GM19455 (cell line): Measurements from ENCODE around the gene RAB7A.

Experiments used
- ATAC-seq: cut with Tn5 transposase; IDR thresholded peaks from one replicate; pipeline ENCODE4 v1.9.1; 2021; ENCODE audit not compliant: unreplicated experiment

Gene RAB7A

GRCh38 chr3:128787256-128788253 lies 61.6 kb downstream of the RAB7A start:
- no peak for ATAC-seq

- ATAC-seq = no peak
Measured at GRCh38 chr3:128788268-128788869, 62.4 kb downstream of the RAB7A start.

GRCh38 chr3:128794067-128794768 lies 68.2 kb downstream of the RAB7A start:
- no peak for ATAC-seq

- peak; percentile 67 for ATAC-seq
Measured at GRCh38 chr3:128794770-128795649, 69.0 kb downstream of the RAB7A start.

- no peak for ATAC-seq
Measured at GRCh38 chr3:128799653-128800052, 73.7 kb downstream of the RAB7A start.

- ATAC-seq = no peak
Measured at GRCh38 chr3:128800241-128801187, 74.5 kb downstream of the RAB7A start.

- ATAC-seq = no peak
Measured at GRCh38 chr3:128801779-128802380, 75.9 kb downstream of the RAB7A start.

GRCh38 chr3:128803307-128803706 lies 77.3 kb downstream of the RAB7A start:
- ATAC-seq = no peak

- ATAC-seq = peak; percentile 74
Measured at GRCh38 chr3:128804017-128804810, 78.2 kb downstream of the RAB7A start.

- no peak for ATAC-seq
Measured at GRCh38 chr3:128804811-128805155, 78.8 kb downstream of the RAB7A start.

- ATAC-seq = no peak
Measured at GRCh38 chr3:128805772-128806171, 79.8 kb downstream of the RAB7A start.

GRCh38 chr3:128806588-128806987 lies 80.6 kb downstream of the RAB7A start:
- no peak for ATAC-seq

- ATAC-seq = no peak
Measured at GRCh38 chr3:128807186-128807830, 81.3 kb downstream of the RAB7A start.

GRCh38 chr3:128808672-128809071 lies 82.7 kb downstream of the RAB7A start:
- no peak for ATAC-seq

- no peak for ATAC-seq
Measured at GRCh38 chr3:128813097-128813496, 87.1 kb downstream of the RAB7A start.

- ATAC-seq = no peak
Measured at GRCh38 chr3:128814060-128814459, 88.1 kb downstream of the RAB7A start.

- ATAC-seq = no peak
Measured at GRCh38 chr3:128814519-128815317, 88.7 kb downstream of the RAB7A start.
